CD4-positive, alpha-beta T cell treated with Interleukin-17A for 4 hours (primary cell): ENCODE data around the gene GHITM.
"Not testable (repeated sequence)": the region's sequence is repeated elsewhere in the genome, so short reads cannot be mapped to it uniquely, and the experiment has no call there.

Experiments used
- DNase-seq: peaks from one replicate; pipeline ENCODE4 v3.0.0-alpha.2; 2020; ENCODE audit warnings: mixed read lengths

Gene GHITM

DNA sequence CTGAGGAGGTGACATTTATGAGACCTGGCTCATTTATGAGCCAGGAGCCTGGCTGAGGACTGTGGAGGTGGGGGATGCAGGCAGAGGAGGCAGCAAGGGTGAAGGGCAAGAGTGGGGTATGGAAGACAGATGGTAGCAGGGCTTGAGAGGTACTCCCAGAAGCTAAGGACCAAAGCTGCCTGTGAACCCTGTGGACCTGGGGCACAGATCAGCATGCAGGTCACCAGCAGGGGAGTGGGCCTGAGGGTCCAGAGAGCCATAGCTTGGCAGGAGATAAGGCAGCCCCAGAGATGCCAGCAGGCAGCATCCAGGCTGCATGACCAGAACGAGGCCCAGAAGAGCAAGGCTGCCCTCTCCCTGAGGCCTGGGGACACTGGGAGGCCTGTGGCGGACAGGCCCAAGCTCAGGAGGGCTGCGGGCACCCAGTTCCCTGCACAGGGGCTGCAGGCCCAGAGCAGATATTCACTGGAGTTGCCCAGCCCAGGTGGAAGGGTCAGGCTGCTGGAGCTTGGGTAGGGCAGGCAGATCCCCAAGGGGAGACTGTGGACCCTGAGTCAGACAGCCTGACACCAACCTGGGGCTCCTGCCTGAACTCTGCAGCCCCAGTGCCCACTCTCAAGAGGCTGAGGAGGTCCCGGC is 37.6 kb downstream of the GHITM start:
- DNase-seq: no peak

DNA sequence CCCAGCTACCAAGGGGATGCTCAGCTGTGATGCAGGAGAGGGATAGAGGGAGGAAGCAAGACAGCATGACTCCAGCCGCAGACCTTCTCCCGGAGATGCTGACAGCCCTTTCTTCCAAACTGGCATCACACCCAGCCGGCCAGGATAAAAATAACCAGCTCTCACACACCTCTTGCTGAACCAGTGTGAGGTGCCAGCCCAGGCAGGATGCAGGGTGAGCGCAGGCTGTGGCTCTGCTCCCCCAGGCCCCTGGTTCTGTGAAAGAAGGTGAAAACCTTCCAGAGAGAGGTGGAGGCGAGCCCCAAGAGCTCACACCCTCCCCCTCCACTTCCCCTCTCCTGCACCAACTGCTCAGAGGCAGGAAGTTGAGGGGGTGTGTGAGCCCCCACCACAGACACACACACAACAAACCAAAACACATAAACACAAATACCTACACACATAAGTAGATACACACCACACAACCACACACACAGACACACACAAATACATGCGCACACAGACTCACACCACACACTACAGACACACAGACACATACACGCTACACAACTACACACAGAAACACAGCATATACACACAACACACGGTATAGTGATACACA is 38.3 kb downstream of the GHITM start:
- DNase-seq: peak; percentile 62

DNA sequence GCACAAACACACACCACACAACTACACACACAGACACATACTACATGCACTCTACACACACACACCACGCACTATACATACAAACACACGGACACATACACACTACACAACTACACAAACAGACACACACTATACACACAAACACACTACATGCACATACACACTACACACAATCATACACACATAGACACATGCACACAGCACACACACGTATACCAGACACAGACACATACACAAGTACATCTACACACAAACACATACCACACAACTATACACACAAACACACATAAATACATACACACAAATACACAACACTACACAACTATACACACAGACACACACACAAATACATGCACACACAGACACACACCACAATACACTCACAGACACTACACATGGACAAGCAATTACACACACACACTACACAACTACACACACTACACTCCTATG is 38.9 kb downstream of the GHITM start:
- DNase-seq: no peak

DNA sequence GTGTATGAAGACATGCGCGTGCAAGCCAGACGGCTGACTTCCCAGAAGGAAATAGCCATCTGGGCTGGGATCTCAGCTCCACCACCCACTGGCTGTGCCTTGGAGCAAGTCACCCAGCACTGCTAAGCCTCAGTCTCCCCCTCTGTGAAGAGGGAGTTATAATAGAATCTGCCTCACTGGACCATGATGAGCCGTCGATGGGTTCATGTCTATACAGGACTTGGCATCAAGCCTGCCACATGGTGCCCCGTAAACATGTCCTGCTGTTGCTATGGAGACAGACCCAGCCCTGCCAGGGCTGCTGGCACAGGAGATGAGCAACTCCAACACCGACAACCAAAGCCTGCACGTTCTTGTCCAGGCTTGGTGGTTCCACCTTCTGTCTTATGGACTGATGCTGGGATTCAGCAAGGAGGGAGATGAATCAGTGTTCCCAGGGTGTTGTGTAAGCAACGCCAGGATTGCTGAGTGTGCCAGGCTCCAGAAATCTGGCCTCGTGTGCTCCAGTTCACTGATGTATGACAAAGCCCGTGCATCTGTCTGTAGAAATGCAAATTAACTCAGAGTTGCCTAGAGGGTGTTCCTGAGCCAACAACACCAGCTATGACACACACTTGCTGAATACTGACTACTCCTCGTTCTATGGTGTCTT is 39.9 kb downstream of the GHITM start:
- peak; percentile 23 for DNase-seq

DNA sequence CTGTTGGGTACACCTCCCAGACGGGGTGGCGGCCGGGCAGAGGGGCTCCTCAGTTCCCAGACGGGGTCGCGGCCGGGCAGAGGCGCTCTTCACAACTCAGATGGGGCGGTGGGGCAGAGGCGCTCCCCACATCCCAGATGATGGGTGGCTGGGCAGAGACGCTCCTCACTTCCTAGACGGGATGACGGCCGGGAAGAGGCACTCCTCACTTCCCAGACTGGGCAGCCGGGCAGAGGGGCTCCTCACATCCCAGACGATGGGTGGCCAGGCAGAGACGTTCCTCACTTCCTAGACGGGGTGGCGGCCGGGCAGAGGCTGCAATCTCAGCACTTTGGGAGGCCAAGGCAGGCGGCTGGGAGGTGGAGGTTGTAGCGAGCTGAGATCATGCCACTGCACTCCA is 41.1 kb downstream of the GHITM start:
- not testable (repeated sequence) for DNase-seq

DNA sequence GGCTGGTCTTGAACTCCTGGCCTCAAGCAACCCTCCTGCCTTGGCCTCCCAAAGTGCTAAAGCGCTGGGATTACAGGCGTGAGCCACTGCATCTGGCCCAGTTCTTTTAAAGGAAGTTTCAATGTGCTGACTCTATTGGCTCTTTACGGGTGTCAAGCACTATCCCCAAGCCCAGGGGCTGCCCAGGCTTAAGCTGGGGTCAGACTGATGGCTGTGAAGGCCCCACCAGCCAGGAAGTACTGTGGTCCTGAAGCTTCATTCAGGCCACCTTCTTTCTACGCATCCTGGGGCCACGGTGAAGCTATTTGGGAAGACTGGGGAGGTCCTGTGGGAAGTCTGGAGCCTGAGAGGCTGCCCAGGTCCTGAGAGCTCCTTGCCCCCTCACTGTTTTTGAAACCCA is 42.3 kb downstream of the GHITM start:
- no peak for DNase-seq

DNA sequence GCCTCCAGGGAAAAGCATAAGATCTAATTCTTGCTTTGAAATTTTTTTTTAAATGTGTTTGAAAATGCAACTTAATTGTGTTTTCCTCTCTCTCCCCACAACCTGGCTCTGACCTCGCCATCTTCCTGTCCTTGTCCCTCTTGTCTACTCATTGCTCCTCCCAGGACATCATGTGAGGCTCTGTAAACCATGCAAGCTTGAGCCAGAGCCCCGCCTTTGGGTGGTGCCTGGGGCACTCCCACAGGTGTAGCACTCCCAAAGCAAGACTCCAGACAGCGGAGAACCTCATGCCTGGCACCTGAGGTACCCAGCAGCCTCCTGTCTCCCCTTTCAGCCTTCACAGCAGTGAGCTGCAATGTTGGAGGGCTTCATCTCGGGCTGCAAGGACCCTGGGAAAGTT is 45.2 kb downstream of the GHITM start:
- DNase-seq: no peak

DNA sequence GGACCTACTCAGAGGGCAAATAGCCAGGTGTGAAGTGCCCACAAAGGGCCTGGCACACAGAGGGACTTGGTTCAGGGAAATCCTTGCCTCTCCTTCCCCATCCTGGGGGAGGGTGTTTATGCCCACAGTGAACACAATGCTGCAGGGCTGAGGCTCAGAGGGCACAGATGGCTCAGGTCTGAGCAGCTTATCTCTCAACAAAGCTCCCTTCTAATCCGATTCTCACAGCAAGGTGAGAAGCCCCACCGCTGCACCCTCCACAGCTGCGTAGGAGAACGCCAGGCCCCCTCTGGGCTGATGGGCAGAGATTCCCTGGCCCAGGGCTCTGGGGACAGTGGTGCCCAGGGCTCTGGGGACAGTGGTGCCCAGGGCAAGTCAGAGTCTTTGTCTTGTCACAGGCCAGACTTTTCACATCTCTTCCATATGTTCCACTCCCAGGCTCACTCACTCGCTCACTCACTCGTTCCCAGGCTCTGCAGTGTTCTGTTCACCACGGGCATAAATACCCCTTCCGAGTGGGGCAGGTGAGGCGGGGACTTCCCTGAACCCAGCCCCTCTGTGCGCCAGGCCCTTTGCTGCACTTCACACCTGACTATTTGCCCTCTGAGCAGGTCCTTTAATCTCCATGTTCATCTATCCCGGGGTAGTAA is 46.3 kb downstream of the GHITM start:
- no peak for DNase-seq

DNA sequence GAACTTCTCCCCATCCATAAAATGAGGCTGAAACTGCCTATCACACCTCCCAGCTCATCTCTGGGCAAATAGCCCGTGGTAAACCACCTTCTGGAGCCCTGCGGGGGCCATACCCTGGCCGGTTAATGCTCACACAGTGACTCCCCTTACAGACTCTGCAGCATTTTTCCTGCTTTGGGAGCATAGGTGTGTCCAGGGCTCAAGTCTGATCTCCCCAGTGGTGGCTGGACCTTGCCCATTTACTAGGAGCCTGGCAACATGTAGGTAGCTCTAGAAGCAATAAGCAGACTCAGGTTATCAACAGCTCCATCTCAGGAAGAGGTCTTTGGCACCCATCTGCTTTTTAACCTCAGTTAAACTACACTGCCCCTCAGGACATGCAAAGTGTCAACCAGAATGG is 49.5 kb downstream of the GHITM start:
- DNase-seq: no peak

DNA sequence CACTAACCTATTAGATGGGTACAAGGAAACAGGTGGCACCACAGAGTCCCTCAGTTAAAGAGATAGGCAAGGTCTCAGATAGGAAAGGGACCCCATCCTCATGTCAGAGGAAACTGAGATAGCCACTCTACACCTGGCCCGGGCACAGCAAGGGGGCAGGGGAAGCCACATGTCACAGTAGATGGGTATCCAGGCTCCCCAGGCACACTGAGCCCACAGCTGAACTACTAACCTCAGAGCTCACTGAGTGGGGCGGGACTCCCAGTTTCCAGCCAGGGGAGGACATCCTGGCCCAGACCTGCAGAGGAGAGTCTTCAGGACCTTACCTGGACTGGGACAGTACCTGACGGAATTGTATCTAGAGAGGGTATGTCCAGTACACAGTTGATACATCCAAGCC is 51.3 kb downstream of the GHITM start:
- DNase-seq: no peak

DNA sequence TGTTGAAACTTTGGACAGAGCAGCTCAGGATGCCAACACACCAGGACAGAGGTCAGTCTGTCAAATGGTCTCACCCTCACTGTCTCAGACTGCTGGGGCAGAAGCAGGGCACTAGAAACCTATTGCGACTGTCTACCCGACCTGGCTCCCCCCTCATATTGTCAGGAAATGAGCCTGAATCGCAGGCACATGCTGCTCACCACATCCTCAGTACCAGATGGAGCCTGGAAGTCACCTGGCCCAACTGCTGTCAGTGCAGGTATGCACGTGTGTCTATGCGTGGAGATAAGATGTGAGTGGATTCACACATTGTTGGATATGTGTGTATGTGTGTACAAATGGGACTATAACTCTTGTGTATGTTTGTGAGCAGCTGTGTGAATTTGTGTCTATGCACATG is 51.8 kb downstream of the GHITM start:
- peak; percentile 33 for DNase-seq

DNA sequence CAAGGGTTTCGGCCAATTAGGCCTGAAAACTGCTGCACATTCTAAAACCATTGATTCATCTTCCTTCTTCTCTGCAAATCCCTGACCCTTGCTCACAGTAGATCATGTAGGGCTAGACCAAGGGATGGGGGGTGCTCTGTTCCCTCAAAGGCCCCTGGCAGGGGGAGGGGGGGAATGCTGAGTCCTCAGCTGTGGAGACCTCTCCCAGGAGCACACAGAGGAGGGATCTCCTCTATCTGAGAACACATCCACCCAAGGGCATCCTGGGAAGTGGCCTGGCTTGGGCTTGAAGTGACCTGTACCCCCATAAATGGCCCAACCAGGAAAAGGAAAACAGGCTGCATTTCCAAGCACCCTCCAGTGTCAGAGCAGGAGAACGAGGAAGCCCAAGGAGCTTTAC is 54.0 kb downstream of the GHITM start:
- no peak for DNase-seq

DNA sequence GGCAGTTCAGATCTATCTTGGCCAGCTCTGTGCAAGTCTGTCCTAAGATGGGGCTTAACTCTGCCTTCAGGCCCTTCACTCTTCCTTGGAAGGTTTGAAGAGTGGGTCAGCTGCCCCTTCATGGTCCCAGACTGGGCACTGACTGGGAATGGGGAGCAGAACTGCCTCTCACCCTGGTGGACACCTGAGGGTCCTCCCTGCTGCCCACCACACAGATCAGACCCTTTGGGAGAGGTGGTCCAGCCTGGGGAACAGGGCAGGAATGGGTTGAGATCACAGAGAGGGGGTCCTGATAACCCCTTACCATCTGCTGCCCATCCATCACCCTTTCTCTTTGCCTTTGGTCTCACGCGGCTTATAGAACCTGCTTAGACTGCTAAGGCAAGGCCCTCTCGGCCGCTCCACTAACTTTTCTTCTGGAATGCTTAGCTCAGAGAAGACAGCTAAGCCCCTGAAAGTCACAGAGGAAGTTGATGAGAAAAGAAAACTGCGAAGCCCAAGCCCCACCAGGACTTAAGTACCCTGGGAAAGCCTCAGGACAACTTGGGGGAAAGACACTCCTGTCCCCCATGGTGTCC is 54.6 kb downstream of the GHITM start:
- no peak for DNase-seq

DNA sequence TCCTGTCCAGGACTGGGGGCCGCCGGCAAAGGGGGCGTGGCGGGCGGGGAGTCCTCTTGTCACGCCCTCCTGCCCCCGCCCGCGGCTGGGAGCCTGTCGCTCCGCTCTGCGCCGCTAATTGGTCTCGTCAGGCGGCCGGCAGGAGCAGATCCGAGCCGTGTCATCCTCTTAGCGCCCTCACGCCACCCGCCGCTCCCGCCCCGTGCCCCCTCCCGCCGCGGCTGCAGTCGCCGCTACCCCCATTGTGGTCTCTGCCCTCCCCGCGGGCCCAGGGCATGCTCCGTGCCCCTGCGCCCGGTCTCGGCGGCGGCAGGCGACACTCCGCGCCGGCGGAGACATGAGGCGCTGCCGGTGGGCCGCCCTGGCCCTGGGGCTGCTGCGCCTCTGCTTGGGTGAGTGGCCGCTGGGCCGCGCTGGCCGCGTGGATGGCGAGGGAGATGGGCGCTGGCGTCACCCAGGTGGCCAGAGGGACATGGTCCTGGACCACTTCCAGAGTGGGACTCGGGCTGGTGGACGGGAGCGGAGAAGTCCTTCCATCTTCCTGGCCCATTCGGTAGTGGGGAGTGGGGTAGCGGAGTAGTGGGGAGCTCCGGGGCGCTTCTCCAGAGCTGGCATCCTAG is 55.2 kb downstream of the GHITM start, which contains the start of gene CDHR1:
Gene CDHR1 (plus strand): TSS at position 114 of the 620 bp plus-strand sequence. CDS start 224 bp downstream, at position 338.
- DNase-seq: peak; percentile 47

DNA sequence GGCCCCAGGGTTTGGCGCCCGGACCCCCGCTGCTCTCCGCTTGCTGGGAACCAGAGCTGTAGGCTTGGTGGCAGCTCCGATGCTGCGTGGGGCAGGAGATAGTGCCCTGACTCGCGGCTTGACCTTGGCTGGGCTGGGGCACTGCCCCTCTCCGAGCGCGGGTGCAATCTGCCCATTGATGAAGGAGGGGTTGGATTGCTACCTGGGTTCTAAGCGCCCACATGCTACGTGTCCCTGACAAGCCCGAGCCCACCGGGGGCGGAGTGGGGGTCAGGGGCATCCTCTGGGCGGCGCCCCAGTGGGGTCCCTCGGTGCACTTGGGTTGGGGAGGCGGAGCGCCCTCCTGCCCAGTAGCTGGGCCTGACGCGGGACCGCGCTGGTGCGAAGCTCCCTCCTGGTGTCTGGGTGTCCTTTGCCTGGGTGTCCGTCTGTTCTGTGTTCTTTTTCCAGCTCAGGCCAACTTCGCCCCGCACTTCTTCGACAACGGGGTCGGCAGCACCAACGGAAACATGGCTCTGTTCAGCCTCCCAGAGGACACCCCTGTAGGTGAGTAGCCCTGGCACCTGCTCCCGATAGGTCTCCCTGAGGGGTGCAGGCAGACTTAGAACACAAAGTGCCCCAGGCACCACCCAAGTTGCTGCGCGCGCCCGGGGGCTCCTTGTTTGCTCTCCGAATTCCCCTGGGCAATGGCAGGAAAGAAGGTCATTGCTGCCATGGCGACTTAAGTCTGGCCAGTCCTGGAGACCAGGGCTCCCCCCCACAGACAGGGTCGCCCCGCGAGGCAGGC is 55.9 kb downstream of the GHITM start:
- DNase-seq: no peak

DNA sequence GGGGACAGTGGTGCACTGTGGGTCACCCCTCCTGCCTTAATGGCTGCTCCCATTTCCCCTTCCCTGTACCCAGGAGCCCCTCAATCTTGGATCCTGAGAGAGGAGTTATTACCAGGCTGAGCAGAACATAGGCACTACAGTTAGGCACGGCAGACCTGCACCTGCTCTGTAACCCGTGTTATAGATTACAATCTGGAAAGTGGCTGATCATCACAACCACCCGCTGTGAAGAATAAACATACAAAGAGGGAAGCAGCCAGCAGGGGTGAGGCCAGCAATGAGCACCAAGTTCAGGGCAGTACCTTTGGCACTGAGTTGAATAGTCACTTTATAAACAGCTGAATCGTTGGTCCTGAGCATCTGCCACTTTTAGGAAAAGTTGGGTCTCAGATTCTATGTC is 56.8 kb downstream of the GHITM start:
- no peak for DNase-seq

DNA sequence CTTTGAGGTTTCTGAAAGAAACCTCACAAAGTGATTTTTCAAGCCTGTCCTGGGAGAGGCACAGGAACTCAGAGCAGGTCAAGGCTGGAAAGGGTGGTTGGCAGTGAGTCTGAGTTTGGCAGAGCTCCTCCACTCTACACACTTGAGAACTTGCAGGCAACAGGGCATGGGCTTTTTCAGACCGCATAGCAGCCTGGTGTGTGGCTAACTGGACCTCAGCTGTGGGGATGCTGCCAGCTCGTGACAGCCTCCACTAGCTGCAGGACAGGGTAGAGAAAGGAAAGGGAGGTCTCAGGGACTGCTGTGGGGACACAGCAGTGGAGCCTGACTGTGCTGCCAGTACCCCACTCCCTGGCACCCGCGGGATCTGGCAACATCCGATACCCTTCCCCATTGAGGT is 57.6 kb downstream of the GHITM start:
- DNase-seq: no peak

DNA sequence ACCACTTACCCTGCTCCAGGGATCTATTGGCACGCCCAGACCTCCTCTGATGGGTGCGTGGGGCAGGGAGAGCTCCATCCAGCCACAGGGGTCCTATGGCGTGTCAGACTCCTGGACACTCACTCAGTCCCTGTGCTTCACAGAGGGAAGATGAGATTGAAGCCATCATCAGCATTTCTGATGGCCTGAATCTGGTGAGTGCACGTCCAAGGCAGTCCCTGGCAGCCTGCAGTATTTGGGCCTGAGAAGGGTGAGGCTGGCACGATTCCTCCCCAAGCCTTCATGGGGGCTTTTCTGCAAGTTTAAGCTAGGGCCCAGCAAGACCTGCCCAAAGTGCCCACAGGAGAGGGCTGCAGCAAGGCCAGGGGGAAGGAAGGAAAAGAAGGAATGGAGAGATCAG is 58.3 kb downstream of the GHITM start:
- DNase-seq: no peak

DNA sequence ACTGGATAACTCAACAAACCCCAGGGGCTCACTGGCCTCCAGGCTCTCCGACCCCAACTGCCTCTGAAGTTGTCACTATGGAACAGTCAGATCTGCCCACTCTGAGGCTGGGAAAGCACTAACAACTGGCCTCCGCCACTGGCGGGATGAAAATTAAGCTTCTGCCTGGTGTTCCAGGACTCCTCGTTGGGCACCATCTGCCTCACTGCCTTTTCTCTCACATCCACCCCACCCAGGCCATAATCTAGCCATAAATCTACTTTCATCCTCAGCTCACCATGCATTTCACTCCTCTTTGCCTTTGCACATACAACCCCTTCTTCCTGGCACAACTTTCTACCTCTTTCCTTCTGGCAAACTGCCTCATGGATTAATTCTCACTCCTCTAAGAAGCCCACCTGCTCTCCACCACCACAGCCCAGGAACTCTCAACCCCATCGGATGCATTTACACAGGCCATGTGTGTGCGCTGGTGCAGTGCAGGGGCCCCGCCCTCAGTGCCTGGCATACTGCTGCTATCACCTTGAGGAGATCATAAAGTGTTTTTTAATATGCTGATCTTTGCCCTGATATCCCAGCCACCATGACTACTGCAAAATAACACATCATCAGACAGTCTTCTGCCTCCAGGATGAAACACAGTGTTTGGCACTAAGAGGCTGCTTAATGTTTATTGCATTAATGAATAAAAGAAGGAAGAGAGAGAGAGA is 59.1 kb downstream of the GHITM start:
- no peak for DNase-seq

DNA sequence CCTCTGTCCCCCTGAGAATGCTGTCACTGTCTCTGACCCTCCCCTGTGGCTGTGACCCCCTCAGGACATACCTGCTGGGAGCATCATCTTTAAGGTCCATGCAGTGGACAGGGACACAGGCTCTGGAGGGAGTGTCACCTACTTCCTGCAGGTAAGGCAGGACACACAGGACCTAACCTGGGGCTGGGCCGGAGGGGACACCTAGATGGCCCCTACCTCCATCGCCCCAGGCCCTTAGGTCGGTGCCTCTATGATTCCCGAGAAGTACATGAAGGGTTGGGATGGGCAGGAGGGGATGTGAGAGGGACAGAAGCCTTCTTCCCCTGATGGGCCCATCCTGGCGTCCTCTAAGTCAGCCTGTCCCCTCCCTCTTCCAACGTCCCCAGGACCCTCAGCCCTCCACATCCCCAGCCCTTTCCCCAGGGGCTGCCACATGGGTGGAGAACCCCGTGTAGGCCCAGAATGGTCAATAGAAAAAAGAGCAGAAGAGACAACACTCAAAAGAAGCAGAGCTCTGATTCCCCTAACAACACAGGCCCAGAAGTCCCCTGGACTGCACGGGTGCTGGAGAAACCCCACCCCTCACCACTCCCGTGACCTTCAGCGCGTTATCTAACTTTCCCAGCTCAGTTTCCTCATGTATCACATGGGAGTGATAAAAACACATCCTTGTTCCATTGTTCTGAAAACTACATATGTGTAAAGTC is 61.4 kb downstream of the GHITM start:
- no peak for DNase-seq

DNA sequence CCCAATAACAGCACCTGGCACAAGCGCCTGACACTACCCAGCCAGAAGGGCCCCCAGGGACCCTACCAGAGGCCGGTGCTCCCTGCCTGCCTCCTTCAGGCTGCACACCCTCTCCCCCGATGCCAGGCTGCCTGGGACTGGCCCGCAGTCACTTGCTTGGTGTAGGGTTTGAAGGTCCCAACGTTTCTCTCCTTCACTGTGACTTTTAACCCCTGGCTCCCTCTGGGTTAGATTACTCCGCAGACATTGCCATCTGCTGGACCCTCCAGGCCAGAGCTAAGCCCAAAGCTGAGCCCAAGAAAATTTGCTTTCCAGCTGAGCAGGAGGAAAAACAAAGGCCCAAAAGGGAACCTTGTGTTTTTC is 61.9 kb downstream of the GHITM start:
- no peak for DNase-seq
